T-helper 1 cell (primary cell): Measurements from ENCODE around the gene HRG.

ENCODE experiments used
- DNase-seq, 5 donors: peaks; one replicate each; pipeline ENCODE4 v3.0.0-alpha.2; 2012 to 2020

The HRG gene

GRCh38 chr3:186638259-186638658, 27.6 kb upstream of the HRG start:
- no peak for DNase-seq

- no peak for DNase-seq
Observed at GRCh38 chr3:186639778-186640472, 25.9 kb upstream of the HRG start, which contains the start of gene FETUB. Gene FETUB, plus strand, starts transcription at chr3:186640399. Its CDS starts 62 bp downstream, at chr3:186640461.

- no peak for DNase-seq
Observed at GRCh38 chr3:186640473-186640818, 25.4 kb upstream of the HRG start.

GRCh38 chr3:186640929-186641328, 24.9 kb upstream of the HRG start:
- DNase-seq, result no peak

- DNase-seq, result no peak
Observed at GRCh38 chr3:186642014-186642413, 23.8 kb upstream of the HRG start.

GRCh38 chr3:186643493-186643892, 22.3 kb upstream of the HRG start:
- peak in 1 of 5 donors; percentile 67 for DNase-seq

GRCh38 chr3:186644683-186645082, 21.1 kb upstream of the HRG start:
- DNase-seq, result no peak

GRCh38 chr3:186646106-186646505, 19.7 kb upstream of the HRG start:
- no peak for DNase-seq

- DNase-seq, result no peak
Observed at GRCh38 chr3:186646841-186647240, 19.0 kb upstream of the HRG start.

GRCh38 chr3:186648851-186649250, 17.0 kb upstream of the HRG start:
- no peak for DNase-seq

GRCh38 chr3:186651678-186652215, 14.1 kb upstream of the HRG start:
- DNase-seq, result no peak

GRCh38 chr3:186653080-186653707, 12.6 kb upstream of the HRG start:
- no peak for DNase-seq

- DNase-seq, result no peak
Observed at GRCh38 chr3:186653984-186654383, 11.8 kb upstream of the HRG start.

GRCh38 chr3:186663361-186664118, 2.3 kb upstream of the HRG start:
- no peak for DNase-seq

GRCh38 chr3:186664119-186664495, 1.7 kb upstream of the HRG start:
- DNase-seq, result no peak

GRCh38 chr3:186664506-186664905, 1.3 kb upstream of the HRG start:
- DNase-seq, result no peak

GRCh38 chr3:186668426-186668825, 2.6 kb downstream of the HRG start:
- DNase-seq, result no peak

- peak in 1 of 5 donors; percentile 86 for DNase-seq
Observed at GRCh38 chr3:186669378-186670084, 3.7 kb downstream of the HRG start.

- peak in 1 of 5 donors; percentile 27 for DNase-seq
Observed at GRCh38 chr3:186670155-186670554, 4.3 kb downstream of the HRG start.

- DNase-seq, result no peak
Observed at GRCh38 chr3:186671051-186671450, 5.2 kb downstream of the HRG start.

GRCh38 chr3:186678604-186679003, 12.8 kb downstream of the HRG start:
- no peak for DNase-seq

- no peak for DNase-seq
Observed at GRCh38 chr3:186679151-186679550, 13.3 kb downstream of the HRG start.

- DNase-seq, result no peak
Observed at GRCh38 chr3:186680869-186681268, 15.1 kb downstream of the HRG start.
